HG03025 (cell line): ENCODE measurements around the gene CGNL1.

Experiments
- ATAC-seq: cut with Tn5 transposase; IDR thresholded peaks from one replicate; pipeline ENCODE4 v1.9.1; 2021; ENCODE audit warnings: mild to moderate bottlenecking, moderate library complexity; ENCODE audit not compliant: unreplicated experiment, low FRiP score

The CGNL1 gene

GRCh38 chr15:57382969-57383368, 6.7 kb downstream of the CGNL1 start:
- no peak for ATAC-seq

DNA sequence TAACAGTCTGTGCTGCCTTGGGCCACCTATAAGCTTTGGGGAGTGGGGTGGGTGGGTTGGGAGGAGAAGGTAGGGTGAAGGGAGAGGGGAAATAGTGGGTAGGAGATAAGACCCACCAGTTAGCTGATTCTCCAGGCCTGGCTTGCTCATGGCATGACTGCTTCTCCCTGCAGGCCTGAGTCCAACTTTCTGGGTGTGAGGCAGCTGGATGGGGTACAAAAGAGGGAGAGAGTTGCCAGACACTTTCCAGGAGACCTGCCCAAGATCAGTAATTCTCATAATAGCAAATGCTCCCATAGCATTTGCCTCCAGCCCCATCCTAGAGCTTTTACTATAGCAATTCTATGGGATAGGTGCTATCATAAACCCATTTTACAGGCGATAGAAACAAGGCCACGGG, 7.7 kb downstream of the CGNL1 start:
- ATAC-seq = no peak

- no peak for ATAC-seq
Measured at GRCh38 chr15:57384816-57385215, 8.5 kb downstream of the CGNL1 start.

- no peak for ATAC-seq
Measured at GRCh38 chr15:57385923-57386390, 9.7 kb downstream of the CGNL1 start.

DNA sequence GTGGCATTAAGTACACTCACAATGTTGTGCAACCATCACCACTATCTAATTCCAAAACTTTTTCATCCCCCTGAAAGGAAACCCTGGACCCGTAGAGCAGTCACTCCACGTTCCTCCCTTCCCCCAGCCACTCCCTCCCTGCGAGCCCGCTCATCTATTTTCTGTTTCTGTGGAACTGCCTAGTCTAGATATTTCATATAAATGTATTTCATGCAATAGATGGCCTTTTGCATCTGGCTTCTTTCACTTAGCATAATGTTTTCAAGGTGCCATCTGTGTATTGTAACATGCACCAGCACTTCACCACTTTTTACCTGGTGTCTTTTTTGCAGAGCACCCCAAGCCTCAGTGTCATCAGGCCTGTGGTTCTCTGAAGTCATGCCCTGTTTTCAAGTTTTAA, 10.7 kb downstream of the CGNL1 start:
- no peak for ATAC-seq

- ATAC-seq = no peak
Measured at GRCh38 chr15:57387564-57388076, 11.3 kb downstream of the CGNL1 start.

DNA sequence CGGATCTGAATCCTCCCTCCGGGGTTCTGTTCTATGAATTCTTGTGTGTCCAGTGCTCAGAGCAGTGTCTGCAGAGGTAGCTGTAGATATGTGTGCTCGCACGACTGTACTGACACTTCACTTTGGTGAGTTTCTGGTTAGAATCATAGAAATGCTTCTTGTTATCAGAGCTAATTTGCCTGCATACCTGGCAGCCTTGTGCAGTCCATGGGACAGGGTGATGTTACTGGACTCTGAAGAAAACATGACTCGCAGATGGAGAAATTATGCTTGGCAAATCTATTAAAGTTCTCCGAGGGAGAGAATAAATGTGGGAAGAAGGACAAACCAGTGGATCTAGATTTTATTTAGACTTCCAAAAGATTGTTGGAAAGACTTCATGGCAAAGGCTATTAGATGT, 12.2 kb downstream of the CGNL1 start:
- no peak for ATAC-seq

- ATAC-seq = no peak
Measured at GRCh38 chr15:57389991-57390390, 13.7 kb downstream of the CGNL1 start.

GRCh38 chr15:57390583-57390982, 14.3 kb downstream of the CGNL1 start:
- ATAC-seq = no peak

DNA sequence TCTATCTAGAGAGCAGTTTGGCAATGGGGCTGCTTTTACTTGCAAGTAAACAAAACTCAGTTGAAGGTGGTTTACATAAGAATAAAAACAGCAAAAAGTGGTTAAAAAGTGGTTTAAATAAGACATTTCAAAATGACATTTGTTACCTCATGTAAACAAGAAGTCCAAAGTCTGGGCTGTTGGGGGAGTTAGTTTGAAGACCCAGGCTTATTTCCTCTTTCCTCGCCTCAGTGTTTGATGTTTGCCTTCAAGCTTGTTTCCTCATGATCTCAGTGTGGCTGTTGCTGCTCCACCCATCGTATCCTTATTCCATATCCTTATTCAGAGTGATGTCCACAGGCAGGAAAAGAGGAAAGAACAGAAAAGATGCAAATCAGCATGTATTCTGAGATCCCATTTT, 15.2 kb downstream of the CGNL1 start:
- no peak for ATAC-seq

DNA sequence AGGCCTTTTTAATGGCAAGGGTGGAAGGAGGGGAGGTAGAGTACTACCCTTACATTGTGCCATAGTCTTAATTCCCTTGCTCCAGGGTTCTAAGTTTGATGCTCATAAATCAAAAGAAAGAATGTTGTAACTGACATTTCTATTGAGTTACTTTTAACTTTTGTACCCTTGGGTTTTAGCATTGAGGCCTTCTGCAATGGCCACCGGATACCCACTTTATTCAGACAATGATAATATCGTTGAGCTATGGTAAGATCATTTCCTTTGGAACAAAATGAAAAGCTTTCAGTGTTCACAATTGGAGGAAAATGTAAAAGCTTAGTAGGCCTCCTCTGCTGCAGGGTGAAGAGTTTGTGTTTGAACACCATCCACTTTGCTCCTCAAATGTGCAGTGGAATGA, 16.8 kb downstream of the CGNL1 start:
- ATAC-seq = no peak

- ATAC-seq = no peak
Measured at GRCh38 chr15:57395292-57395691, 19.0 kb downstream of the CGNL1 start.

GRCh38 chr15:57398336-57398735, 22.0 kb downstream of the CGNL1 start:
- no peak for ATAC-seq

DNA sequence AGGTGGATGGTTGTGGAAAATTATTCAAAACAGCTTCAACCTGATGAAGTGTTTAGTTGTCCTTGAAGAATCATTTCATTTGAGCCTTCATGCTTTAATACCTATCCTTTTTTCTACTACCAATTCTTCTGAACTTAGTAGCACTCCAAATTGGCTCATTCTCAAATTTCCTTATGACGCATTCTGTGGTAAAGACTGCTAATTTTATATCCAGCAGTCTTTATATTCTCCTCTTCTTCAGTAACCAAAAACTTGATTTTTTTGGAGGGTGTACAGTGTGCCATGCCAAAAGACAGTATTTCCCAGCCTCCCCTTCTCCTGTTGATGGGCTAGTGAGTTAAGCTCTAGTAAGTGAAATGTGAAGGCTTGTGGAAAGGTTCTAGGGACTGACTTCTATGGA, 25.2 kb downstream of the CGNL1 start:
- no peak for ATAC-seq

- ATAC-seq = no peak
Measured at GRCh38 chr15:57403017-57403416, 26.7 kb downstream of the CGNL1 start.

DNA sequence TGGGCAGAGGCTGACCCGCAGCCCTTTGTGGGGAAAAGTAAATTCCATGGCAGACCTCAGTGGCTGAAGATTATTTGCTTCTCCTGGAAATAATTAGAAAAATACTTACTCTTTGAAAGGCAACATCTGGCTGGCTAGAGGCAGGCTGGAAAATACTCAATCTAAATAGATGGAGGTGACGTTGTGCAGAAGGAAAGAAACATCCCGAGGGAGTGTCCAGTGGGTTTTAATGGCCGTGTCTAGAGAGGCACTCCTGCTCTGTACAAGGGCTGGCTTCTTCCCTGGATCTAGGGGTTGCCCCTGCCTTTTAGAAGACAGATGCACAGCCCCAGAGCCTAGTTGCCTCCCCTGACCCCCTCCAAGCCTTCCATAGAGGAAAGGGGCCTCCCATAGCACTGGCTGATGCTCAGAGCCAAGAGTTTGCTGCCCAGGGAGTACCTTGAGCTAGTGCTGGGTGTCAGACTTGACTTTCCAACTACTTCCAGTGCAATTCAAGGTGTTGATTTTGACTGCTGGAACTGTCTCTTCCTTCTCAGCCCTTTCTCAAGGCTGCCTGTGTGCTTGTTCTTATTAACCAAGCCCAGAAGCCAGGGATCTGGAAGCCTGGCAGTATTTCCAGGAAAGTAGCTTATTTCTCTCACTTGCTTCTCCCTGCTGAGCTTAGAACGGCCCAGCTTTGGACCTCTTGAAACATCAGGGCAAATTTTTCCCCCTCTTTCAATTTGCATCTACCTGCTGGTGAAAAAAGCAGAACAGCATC, 27.4 kb downstream of the CGNL1 start:
- ATAC-seq = no peak

DNA sequence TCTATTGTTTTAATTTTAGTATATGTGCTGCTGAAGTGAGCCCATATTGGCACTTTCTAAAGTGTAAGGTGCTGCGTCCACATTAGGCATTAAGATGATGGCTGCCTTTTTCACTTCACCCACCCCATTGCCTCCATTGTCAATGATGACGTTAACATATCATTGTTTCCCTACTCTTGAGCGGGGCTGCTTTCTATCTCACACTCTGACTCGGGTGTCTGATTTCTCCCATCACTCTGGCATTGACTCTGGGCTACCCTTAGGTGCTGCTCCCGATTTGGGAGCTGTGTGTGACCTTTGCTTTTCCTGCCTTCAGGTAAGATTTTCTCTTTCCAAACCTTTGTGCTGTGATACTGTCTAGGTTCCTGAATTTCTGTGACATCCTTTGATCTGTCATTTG, 28.8 kb downstream of the CGNL1 start:
- ATAC-seq = no peak

GRCh38 chr15:57406062-57406772, 29.9 kb downstream of the CGNL1 start:
- no peak for ATAC-seq

DNA sequence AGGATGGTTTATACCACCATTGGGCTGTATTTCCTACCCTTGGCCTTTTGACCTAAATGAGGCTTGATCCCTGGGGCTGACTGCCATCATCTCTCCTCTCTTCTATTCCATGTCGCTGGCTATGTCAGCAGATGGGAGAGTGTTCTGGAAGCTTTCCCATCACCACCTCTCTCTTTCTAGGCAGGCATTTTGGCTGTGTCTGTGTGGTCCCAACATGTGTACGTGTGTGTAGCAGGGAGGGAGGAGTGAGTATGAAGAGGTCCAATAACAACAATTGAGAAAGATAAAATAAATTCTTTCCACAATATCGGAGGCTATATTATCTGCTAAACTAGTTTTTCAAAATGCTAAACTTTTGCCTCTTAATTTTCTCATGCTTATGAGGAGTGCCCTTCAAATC, 34.1 kb downstream of the CGNL1 start:
- ATAC-seq = no peak

DNA sequence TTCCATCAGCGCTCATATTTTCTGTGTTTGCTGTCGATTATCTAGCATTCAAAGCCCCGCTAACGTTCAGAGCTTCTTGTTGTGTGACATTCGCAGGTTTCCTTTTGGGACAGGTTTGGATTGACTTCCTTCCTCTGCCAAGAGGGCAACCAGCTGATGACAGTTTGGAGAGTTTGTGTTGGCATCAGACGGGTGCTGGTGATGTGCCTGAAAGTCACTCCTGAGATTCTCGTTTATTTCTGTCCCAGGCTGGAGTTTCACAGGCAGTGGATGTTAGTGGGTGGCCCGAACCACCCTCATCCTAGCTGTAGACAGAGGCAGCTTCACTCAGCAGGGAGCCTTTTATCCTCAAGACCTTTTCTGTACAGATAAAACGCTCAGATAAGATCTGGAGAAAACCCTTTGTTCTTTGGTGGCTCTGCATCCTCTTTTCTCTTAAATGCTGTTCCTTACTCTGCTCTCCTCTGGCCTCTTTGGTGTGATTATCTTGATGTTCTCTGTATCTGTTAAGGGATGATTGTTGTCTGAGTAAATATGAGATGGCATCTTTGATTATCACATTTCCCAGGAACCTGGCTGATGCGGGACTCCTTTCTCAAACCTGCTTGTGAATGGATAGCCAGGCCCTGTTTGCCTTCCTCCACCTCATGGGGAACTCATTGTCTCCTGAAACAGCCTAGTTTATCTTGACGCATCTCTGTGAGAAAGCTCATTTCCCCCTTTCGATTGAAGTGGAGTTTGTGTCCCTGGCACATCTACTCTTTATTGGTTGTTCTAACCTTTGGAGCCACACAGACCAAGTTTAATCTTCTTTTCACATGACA, 35.9 kb downstream of the CGNL1 start:
- ATAC-seq = no peak

DNA sequence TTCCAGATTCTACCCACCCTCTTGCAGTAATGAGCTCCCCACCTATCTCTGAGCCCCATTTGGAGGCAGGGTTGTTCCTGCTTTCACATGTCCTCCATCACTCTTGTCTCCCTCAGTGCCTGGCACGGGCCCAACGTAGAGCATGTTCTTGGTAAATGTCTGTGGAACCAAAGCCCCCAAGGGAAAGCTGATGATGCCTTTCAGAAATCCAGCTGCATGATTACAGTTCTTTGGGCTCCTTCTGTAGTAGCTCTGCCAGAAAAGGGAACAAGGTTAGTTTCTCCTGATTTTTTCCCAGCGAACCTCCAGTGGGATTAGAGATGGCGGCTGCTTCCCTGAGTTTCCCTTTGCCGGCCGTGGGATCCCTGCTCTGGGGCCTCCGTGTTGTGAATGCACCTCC, 39.3 kb downstream of the CGNL1 start:
- ATAC-seq = no peak
